ENCODE measurements around the gene ATP6AP1.
"Not testable (repeated sequence)": the region's sequence is repeated elsewhere in the genome, so short reads cannot be mapped to it uniquely, and the experiment has no call there.

Gene ATP6AP1

GRCh38 chrX:154388094-154388493 is 40.4 kb upstream of the ATP6AP1 start:
- not testable (repeated sequence) for H3K27ac ChIP-seq (ENCODE audit: low read depth, low read length); H3K9ac ChIP-seq (ENCODE audit: low read length); H3K27me3 ChIP-seq (ENCODE audit: control insufficient read depth in 1 of 2, insufficient read depth in 2 of 2, low read length in 2 of 2); H3K36me3 ChIP-seq (ENCODE audit: insufficient read depth, low read length); H3K4me3 ChIP-seq (ENCODE audit: low read depth in 1 of 2, low read length in 2 of 2); H3K9me3 ChIP-seq (ENCODE audit: low read length)
- H3K4me1 ChIP-seq (ENCODE audit: insufficient read depth, low read length) = peaks cover 12% of the 10 kb centered on the region

- not testable (repeated sequence) for H3K9ac ChIP-seq (ENCODE audit: low read length); H3K27me3 ChIP-seq (ENCODE audit: control insufficient read depth in 1 of 2, insufficient read depth in 2 of 2, low read length in 2 of 2); H3K4me1 ChIP-seq (ENCODE audit: insufficient read depth, low read length); H3K4me3 ChIP-seq (ENCODE audit: low read depth in 1 of 2, low read length in 2 of 2); H3K36me3 ChIP-seq (ENCODE audit: insufficient read depth, low read length); H3K27ac ChIP-seq (ENCODE audit: low read depth, low read length); H3K9me3 ChIP-seq (ENCODE audit: low read length)
Measured at GRCh38 chrX:154388649-154389048, 39.8 kb upstream of the ATP6AP1 start.

- H3K9ac ChIP-seq (ENCODE audit: low read length); H3K4me3 ChIP-seq (ENCODE audit: low read depth in 1 of 2, low read length in 2 of 2): not testable (repeated sequence)
Measured at GRCh38 chrX:154389812-154390747, 38.4 kb upstream of the ATP6AP1 start.

GRCh38 chrX:154396363-154396762 is 32.1 kb upstream of the ATP6AP1 start:
- not testable (repeated sequence) for H3K27me3 ChIP-seq (ENCODE audit: control insufficient read depth in 1 of 2, insufficient read depth in 2 of 2, low read length in 2 of 2); H3K27ac ChIP-seq (ENCODE audit: low read depth, low read length); H3K4me3 ChIP-seq (ENCODE audit: low read depth in 1 of 2, low read length in 2 of 2); H3K9ac ChIP-seq (ENCODE audit: low read length); H3K9me3 ChIP-seq (ENCODE audit: low read length)
- H3K36me3 ChIP-seq (ENCODE audit: insufficient read depth, low read length) = peaks cover 13% of the 10 kb centered on the region
- H3K4me1 ChIP-seq (ENCODE audit: insufficient read depth, low read length) = peaks cover 13% of the 10 kb centered on the region

More at GRCh38 chrX:154389812-154390747, 38.4 kb upstream of the ATP6AP1 start:
- not testable (repeated sequence) for H3K9me3 ChIP-seq (ENCODE audit: low read length); H3K27me3 ChIP-seq (ENCODE audit: control insufficient read depth in 1 of 2, insufficient read depth in 2 of 2, low read length in 2 of 2); H3K36me3 ChIP-seq (ENCODE audit: insufficient read depth, low read length); H3K27ac ChIP-seq (ENCODE audit: low read depth, low read length); H3K4me1 ChIP-seq (ENCODE audit: insufficient read depth, low read length)

GRCh38 chrX:154396973-154397887 is 31.2 kb upstream of the ATP6AP1 start:
- Histone ChIP-seq H3K27ac (ENCODE audit: low read depth, low read length) (peak overlapping the region; percentile 90), H3K27me3 (ENCODE audit: control insufficient read depth in 1 of 2, insufficient read depth in 2 of 2, low read length in 2 of 2) (peaks cover 0 to 3% of the 10 kb centered on the region in 2 donors), H3K36me3 (ENCODE audit: insufficient read depth, low read length) (peaks cover 13% of the 10 kb centered on the region), H3K4me3 (ENCODE audit: low read depth in 1 of 2, low read length in 2 of 2) (peak overlapping the region; percentile 58 to 68), H3K4me1 (ENCODE audit: insufficient read depth, low read length) (peaks cover 13% of the 10 kb centered on the region), H3K9me3 (ENCODE audit: low read length) (no peaks in the 10 kb centered on the region), H3K9ac (ENCODE audit: low read length) (peak overlapping the region; percentile 42)

GRCh38 chrX:154397888-154398667 is 30.4 kb upstream of the ATP6AP1 start, which contains the start of gene RPL10:
RPL10 (plus strand) TSS chrX:154398377; CDS start chrX:154398520, 143 bp downstream.
- peaks cover 13% of the 10 kb centered on the region for H3K4me1 ChIP-seq (ENCODE audit: insufficient read depth, low read length)
- peak within 1 kb of the TSS; percentile 76 to 77 for H3K4me3 ChIP-seq (ENCODE audit: low read depth in 1 of 2, low read length in 2 of 2)
- no peaks in the 10 kb centered on the region for H3K9me3 ChIP-seq (ENCODE audit: low read length)
- peak within 1 kb of the TSS; percentile 90 for H3K9ac ChIP-seq (ENCODE audit: low read length)
- H3K27me3 ChIP-seq (ENCODE audit: control insufficient read depth in 1 of 2, insufficient read depth in 2 of 2, low read length in 2 of 2) = peaks cover 0 to 3% of the 10 kb centered on the region in 2 donors
- peaks cover 13% of the 10 kb centered on the region for H3K36me3 ChIP-seq (ENCODE audit: insufficient read depth, low read length)
- H3K27ac ChIP-seq (ENCODE audit: low read depth, low read length) = peak within 1 kb of the TSS; percentile 90

- Histone ChIP-seq H3K4me3 (ENCODE audit: low read depth in 1 of 2, low read length in 2 of 2) (peak overlapping the region; percentile 76 to 77), H3K9ac (ENCODE audit: low read length) (peak overlapping the region; percentile 90), H3K4me1 (ENCODE audit: insufficient read depth, low read length) (peaks cover 13% of the 10 kb centered on the region), H3K27me3 (ENCODE audit: control insufficient read depth in 1 of 2, insufficient read depth in 2 of 2, low read length in 2 of 2) (peaks cover 0 to 3% of the 10 kb centered on the region in 2 donors), H3K36me3 (ENCODE audit: insufficient read depth, low read length) (peaks cover 13% of the 10 kb centered on the region), H3K9me3 (ENCODE audit: low read length) (no peaks in the 10 kb centered on the region), H3K27ac (ENCODE audit: low read depth, low read length) (peak overlapping the region; percentile 86)
Measured at GRCh38 chrX:154398668-154399526, 29.6 kb upstream of the ATP6AP1 start.

GRCh38 chrX:154399527-154400368 is 28.7 kb upstream of the ATP6AP1 start:
- peak overlapping the region; percentile 46 for H3K9ac ChIP-seq (ENCODE audit: low read length)
- H3K4me3 ChIP-seq (ENCODE audit: low read depth in 1 of 2, low read length in 2 of 2) = peak overlapping the region; percentile 76 to 77
- H3K4me1 ChIP-seq (ENCODE audit: insufficient read depth, low read length) = peaks cover 13% of the 10 kb centered on the region
- peaks cover 13% of the 10 kb centered on the region for H3K36me3 ChIP-seq (ENCODE audit: insufficient read depth, low read length)
- peaks cover 0 to 8% of the 10 kb centered on the region in 2 donors for H3K27me3 ChIP-seq (ENCODE audit: control insufficient read depth in 1 of 2, insufficient read depth in 2 of 2, low read length in 2 of 2)
- H3K9me3 ChIP-seq (ENCODE audit: low read length) = no peaks in the 10 kb centered on the region
- peak overlapping the region; percentile 86 for H3K27ac ChIP-seq (ENCODE audit: low read depth, low read length)

- not testable (repeated sequence) for H3K27ac ChIP-seq (ENCODE audit: low read depth, low read length); H3K27me3 ChIP-seq (ENCODE audit: control insufficient read depth in 1 of 2, insufficient read depth in 2 of 2, low read length in 2 of 2); H3K9ac ChIP-seq (ENCODE audit: low read length); H3K4me3 ChIP-seq (ENCODE audit: low read depth in 1 of 2, low read length in 2 of 2); H3K9me3 ChIP-seq (ENCODE audit: low read length)
- Histone ChIP-seq H3K4me1 (ENCODE audit: insufficient read depth, low read length) (peaks cover 13% of the 10 kb centered on the region), H3K36me3 (ENCODE audit: insufficient read depth, low read length) (peaks cover 13% of the 10 kb centered on the region)
Measured at GRCh38 chrX:154400369-154400817, 28.1 kb upstream of the ATP6AP1 start.

Data from muscle layer of colon (tissue), 2 donors.